AG10803 (cell line): ENCODE data around the gene WDR82.
A peak's percentile ranks its signal among the peaks of the same experiment; 100 is the strongest.

Source experiments
- DNase-seq: peaks from one replicate; pipeline ENCODE4 v3.0.0; 2010; ENCODE audit warnings: low read depth
- H3K4me3 ChIP-seq: 2 replicates; pipeline ENCODE4 v1.5.1; 2011; ENCODE audit warnings: mild to moderate bottlenecking, low read length, control low read depth
- CTCF ChIP-seq: conservative IDR thresholded peaks from 2 replicates; pipeline ENCODE4 v1.5.1; 2011; ENCODE audit warnings: mild to moderate bottlenecking, low read length, control low read depth, inconsistent platforms

The WDR82 gene

GRCh38 chr3:52278510-52279069 is at the start of gene WDR82:
Gene WDR82 (minus strand): TSS chr3:52278649. CDS start chr3:52278361, 288 bp downstream.
- DNase-seq: peak; percentile 92
- peak; percentile 51 for TF ChIP-seq CTCF
- peak within 1 kb of the TSS; percentile 97 for H3K4me3 ChIP-seq

- TF ChIP-seq CTCF: no peak
- DNase-seq: no peak
- no peak overlapping the region for H3K4me3 ChIP-seq
Measured at GRCh38 chr3:52327486-52328290, 49.2 kb upstream of the WDR82 start.

GRCh38 chr3:52326976-52327375 is 48.5 kb upstream of the WDR82 start:
- H3K4me3 ChIP-seq: no peak overlapping the region
- no peak for TF ChIP-seq CTCF
- no peak for DNase-seq

- TF ChIP-seq CTCF: no peak
- DNase-seq: no peak
- H3K4me3 ChIP-seq: no peak overlapping the region
Measured at GRCh38 chr3:52325686-52326085, 47.2 kb upstream of the WDR82 start.

- TF ChIP-seq CTCF: no peak
- no peak overlapping the region for H3K4me3 ChIP-seq
- DNase-seq: no peak
Measured at GRCh38 chr3:52324676-52325075, 46.2 kb upstream of the WDR82 start.

GRCh38 chr3:52323526-52324295 is 45.3 kb upstream of the WDR82 start:
- no peak for TF ChIP-seq CTCF
- H3K4me3 ChIP-seq: no peak overlapping the region
- peak; percentile 6 for DNase-seq
